ENCODE results near the gene DBI.

GRCh38 chr2:119352357-119352756 lies 14.4 kb upstream of the DBI start:
- TF ChIP-seq CTCF (IDR thresholded peaks at IDR 0.05; ENCODE audit: poor library complexity) (no peak), EZH2 (IDR thresholded peaks at IDR 0.05; ENCODE audit: borderline replicate concordance) (no peak)
